HL-60 (cell line): ENCODE measurements around the gene DOK6.

Source experiments
- CTCF ChIP-seq: IDR thresholded peaks from one replicate; pipeline ENCODE4 v1.5.1; 2011; ENCODE audit warnings: low read length, control low read depth, inconsistent platforms; ENCODE audit not compliant: insufficient read depth
- POLR2AphosphoS5 ChIP-seq: IDR thresholded peaks from 2 replicates; pipeline ENCODE4 v1.6.1; 2012; ENCODE audit warnings: low read depth

- TF ChIP-seq POLR2AphosphoS5 (no peak), CTCF (no peak)
Observed at GRCh38 chr18:69537183-69537582, 136.5 kb downstream of the DOK6 start.
